Activated CD8-positive, alpha-beta memory T cell treated with anti-CD3 and anti-CD28 coated beads for 48 hours (primary cell): ENCODE measurements around the gene GNAS-AS1.

Source experiments
- DNase-seq, 3 experiments: peaks; one replicate each; pipeline ENCODE4 v3.0.0-alpha.2; 2020; ENCODE audit warnings: low read depth in 2 of 3, low spot score in 2 of 3

GNAS-AS1 gene

DNA sequence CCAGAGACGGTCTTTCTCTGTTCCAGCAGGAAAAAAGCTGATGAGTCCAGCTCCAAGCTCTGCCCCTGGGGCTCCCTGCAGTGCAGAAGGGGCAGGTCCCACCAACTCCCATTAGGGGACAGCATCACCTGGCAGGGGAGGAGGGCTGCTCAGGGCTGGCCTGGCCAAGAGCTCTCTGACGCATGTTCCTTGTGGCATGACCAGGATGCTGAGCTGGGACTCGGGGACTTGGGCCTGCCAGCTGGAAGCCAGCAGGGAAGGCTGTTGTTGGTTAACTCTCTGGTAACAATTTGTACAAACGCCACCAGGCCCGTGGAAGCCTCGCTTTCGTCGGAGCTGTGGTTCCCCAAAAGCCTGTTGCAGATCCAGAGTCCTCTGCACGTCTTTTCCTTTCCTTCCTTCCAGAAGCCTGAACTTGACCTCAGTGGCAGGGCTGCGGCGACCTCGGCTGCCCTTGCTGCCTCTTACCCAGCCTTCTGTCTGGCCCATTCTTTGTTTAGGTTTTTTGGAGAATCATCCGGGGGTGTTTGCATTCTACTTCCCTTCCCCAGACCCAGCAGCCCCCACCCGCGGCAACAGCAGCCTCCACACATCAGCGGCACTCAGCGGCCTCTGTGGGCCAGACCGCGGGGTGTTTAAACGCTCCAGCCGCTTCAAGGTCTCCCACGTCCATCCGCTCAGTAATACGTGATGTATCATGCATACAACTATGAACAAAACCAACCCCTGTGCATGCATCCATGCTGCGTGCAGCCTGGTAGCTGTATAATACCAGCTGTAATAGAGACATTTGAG, 63.3 kb downstream of the GNAS-AS1 start:
- DNase-seq, result no peak

DNA sequence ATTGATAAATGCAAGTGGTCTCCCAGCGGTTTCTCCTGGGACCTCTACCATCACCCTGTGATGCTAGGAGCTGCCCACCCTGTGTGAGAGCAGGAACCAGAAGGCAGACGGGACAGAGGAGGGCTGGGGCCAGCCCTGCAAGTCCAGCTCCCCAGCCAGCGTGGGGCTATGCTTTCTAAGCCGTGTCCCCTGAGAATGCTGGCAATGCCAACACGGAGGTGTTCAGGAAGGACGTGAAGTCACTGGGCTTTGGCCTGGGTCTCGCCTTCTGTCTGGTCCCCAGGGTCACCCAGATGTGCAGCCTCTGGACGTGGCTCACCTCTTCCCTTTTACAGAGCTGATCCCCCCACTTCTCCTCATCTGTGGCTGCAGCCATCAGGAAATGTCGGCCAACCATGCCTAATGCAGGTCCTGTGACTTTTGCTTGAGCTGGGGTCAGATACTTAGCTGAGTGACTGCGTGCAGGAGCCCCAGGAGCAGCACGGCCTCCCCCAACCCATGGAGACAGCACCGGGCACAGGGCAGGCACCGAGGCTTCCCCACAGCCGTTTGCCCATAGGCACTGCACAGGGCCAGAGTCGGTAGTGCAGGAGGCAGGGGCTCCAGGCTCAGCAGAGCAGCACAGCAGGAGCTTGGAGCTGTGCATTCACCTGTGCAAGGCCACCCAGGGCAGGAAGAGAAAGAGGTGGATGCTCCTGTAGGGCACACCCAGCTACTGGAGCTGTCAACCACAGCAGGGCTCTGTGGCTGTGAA, 66.2 kb downstream of the GNAS-AS1 start:
- no peak for DNase-seq

DNA sequence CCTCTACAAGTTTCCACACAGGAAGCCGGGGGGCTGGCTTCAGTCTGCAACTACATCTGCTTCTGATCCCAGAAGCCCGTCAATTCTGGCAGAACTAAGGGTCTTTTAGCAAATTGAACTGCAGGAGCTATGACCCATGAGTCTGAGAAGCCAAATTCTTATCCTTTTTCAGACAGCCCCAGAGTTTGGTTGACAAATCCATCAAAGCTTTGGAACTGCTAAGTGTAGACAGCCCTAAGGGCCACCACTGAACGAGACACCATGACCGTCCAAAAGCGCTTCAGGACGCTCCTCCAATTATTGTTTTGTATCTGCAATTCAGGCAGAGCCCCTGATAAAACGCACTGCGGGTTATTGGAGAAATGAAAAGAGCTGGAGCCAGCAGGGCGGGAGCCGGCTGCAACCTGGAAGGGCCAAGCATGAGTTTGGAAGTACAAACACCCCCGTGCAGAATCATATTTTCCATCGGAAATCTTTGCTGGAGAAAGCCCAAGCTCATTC, 67.1 kb downstream of the GNAS-AS1 start:
- DNase-seq, result no peak

DNA sequence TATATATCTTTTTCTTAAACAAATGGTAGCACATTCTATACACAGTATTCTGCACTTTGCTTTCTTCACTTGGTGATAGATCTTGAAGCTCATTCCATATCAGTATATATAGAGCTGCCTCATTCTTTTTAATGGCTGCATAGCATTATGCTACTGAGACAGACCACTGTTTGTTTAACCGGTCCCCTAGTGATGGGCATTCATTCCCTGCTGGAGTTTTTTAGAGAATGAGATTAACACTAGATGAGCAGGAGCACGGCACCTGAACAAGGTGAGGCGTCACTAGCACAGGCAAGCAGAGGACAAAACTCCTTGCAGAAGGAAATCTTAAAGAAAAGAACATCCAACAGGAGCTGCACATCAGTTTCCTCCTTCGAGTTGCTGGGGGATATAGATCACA, 69.6 kb downstream of the GNAS-AS1 start:
- no peak for DNase-seq

DNA sequence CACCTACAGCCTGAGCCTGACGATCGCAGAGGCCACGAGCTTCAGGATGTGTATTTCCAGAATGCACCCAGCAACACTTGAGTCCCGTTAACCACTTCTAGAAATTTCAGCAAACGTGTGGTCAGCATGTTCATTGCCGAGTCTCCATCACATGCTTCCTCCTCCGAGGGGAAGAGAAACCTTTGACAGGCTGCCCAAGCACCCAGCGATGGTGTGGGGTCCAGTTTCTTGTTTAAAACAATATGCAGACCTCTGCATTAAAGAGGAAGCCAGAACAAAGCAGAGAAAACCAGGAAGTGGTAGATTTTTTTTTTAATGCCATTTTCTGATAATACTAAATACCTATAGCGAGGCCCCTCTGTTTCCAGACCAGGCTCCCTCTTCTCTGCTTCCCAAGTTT, 71.9 kb downstream of the GNAS-AS1 start:
- no peak for DNase-seq

DNA sequence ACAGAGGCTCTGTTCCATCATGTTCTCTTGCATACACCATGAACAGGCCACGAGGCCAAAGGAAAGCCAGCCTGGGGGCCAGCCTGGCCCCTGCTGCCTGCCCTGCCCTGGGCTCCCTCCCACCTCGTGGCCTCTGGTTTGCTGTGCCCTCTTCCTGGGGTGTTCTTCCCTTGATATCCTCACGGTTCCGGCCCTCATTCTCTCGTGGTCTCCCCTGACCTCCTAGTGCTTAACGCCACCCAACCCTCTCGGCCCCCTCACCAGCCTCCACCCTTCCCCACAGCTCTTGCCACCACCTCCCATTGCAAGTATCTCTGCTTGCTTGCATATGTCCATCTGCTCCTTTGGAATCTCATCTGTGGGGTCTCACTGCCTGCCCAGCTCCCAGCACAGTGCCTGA, 73.0 kb downstream of the GNAS-AS1 start:
- no peak for DNase-seq

DNA sequence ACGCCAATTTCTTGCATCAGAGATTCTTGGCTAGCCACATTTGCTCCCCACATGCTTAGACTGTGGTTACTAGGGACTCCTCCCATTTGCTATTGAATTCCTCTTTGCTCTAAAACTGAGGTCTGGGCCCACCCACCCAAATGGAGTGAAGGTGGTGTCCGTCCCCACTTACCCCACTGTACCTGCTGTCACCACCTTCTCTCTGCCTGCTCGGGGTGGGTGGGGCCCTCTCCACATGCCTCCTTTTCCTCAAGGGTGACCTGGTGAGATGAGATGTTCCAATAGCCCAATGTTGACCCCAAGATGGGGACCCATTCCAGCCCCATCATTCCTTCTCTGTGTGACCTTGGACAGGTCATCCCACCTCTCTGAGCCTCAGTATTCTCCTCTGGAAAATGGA, 74.6 kb downstream of the GNAS-AS1 start:
- no peak for DNase-seq

DNA sequence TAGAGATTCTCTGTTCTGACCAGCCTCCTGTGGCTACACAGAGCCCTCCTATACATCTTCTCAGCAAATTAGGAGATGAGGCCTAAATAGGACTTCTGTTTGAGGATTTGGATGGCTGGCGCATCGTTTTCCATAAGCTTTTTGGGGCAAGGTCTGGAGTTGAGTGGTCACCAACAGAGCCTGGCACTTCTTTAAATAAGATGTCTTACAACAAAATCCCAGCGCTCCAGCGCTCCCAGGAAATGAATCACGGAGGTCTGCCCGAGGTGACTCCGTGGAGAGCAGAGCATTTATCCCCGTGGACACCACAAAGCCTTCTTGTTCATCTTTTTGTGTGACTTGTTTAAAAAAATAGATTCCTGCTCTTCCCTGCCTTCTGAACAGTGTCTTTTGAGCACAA, 75.3 kb downstream of the GNAS-AS1 start:
- DNase-seq, result no peak

DNA sequence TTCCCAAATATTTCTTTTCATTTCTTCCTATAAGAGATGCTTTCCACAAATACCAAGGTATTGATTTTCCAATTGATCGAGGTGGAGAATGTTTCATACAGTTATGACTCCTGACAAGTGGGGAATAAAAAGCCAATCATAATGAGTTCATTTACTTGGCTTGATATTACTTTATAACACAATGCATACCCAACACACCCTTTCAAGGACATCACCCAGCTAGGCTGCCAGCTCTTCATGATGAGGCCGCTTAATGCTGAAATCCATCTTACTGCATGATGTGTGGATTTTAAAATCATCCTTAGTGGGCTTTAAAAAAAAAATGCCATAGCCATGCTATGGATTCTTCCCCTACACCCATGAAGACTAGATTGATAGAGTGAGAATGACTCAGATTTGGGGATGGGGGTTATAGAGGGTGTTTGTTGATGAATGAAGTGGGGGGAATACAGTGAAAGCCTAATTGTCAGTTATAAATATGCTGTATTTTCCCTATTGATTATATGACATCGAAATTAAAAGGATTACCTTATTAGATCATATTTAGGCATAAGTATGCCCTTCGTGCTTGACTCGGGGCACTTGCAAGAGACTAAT, 75.9 kb downstream of the GNAS-AS1 start:
- DNase-seq, result no peak

DNA sequence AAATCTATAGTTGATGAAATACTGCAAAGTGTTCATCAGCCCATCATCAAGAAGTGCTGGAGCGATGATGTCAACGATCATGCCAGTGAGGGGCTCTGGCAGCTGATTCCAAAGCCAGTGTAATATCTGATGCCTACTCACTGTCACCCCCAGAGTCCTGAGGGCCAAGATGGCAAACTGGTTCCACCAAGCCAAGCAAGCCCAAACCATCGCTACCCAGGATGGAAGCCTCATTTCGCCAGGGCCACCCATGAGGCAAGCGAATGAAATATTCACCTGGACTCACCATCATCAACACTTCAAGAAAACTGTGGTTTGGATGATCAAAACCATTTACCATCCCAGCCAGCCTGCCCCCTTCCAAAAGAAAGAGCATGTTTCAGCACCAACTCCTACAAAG, 76.5 kb downstream of the GNAS-AS1 start:
- no peak for DNase-seq

DNA sequence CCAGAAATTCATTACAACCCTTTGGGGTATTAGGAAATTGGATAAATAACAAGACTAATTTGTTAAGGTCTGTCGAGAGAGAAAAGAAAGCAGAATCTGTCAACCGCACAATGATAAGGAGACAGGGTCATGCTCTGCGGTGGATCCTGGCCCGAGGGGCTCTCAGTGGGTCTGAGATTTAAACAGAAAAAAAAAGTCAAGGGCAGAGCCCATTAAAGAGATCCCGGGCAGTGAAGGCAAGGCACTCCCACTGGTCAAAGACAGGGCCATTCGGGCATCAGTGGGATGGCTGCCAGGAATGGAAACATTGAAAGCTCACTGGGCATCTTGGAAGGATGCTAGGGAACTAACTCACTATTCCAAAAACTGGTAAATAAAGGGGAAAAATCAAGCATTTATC, 77.9 kb downstream of the GNAS-AS1 start:
- no peak for DNase-seq
